Right renal cortex interstitium (tissue), 3 donors: Measurements from ENCODE around the gene FAF2. TPM values are rescaled to one million over a fixed set of nuclear protein-coding genes. Genes with fewer than 3 reads are reported as not detected.

Source experiments
- DNase-seq, 3 donors: peaks; one replicate each; pipeline ENCODE4 v3.0.0-alpha.2; 2013; ENCODE audit warnings: low read depth in 3 of 3, low spot score in 2 of 3
- polyA plus RNA-seq, 3 donors: library from polyadenylated mRNA; unstranded; fragments of 120-200 nt; gene quantifications; one replicate each; pipeline ENCODE4 v1.2.1, GENCODE V29; 2013; ENCODE audit not compliant: insufficient read length in 3 of 3

Gene FAF2
- polyA plus RNA-seq, 3 donors: 45.5 to 48.8 (median 47.5) TPM

GRCh38 chr5:176500511-176500910, 52.3 kb downstream of the FAF2 start:
- no peak for DNase-seq

GRCh38 chr5:176501333-176501732, 53.1 kb downstream of the FAF2 start:
- no peak for DNase-seq

- no peak for DNase-seq
These were observed 55.3 kb downstream of the FAF2 start for GRCh38 chr5:176503496-176503895.

GRCh38 chr5:176507911-176508310, 59.7 kb downstream of the FAF2 start:
- no peak for DNase-seq

GRCh38 chr5:176508603-176509002, 60.4 kb downstream of the FAF2 start:
- no peak for DNase-seq

GRCh38 chr5:176513788-176514187, 65.6 kb downstream of the FAF2 start:
- no peak for DNase-seq

- no peak for DNase-seq
These were observed 66.2 kb downstream of the FAF2 start for GRCh38 chr5:176514244-176514950.

GRCh38 chr5:176515396-176515795, 67.2 kb downstream of the FAF2 start:
- DNase-seq: no peak

GRCh38 chr5:176517053-176517661, 69.0 kb downstream of the FAF2 start:
- DNase-seq: no peak

- DNase-seq: no peak
These were observed 71.9 kb downstream of the FAF2 start for GRCh38 chr5:176519810-176520720.

- no peak for DNase-seq
These were observed 73.1 kb downstream of the FAF2 start for GRCh38 chr5:176521286-176521685.

- DNase-seq: no peak
These were observed 73.6 kb downstream of the FAF2 start for GRCh38 chr5:176521699-176522263.

- DNase-seq: no peak
These were observed 76.0 kb downstream of the FAF2 start for GRCh38 chr5:176524138-176524537.

GRCh38 chr5:176524987-176525386, 76.8 kb downstream of the FAF2 start:
- DNase-seq: no peak

GRCh38 chr5:176525677-176526076, 77.5 kb downstream of the FAF2 start:
- no peak for DNase-seq

- DNase-seq: no peak
These were observed 78.3 kb downstream of the FAF2 start for GRCh38 chr5:176526462-176526861.

- no peak for DNase-seq
These were observed 79.3 kb downstream of the FAF2 start for GRCh38 chr5:176527246-176528222.

GRCh38 chr5:176528301-176528700, 80.1 kb downstream of the FAF2 start:
- no peak for DNase-seq

GRCh38 chr5:176528761-176529115, 80.6 kb downstream of the FAF2 start:
- no peak for DNase-seq

- no peak for DNase-seq
These were observed 81.0 kb downstream of the FAF2 start for GRCh38 chr5:176529116-176529740.
